Gastroesophageal sphincter (tissue), 3 donors: ENCODE measurements around the gene RING1.

Experiments
- POLR2A ChIP-seq, 2 donors: fragments of 450-650 bp; IDR thresholded peaks; one replicate each; pipeline ENCODE4 v1.6.1; 2017; ENCODE audit warnings: antibody characterized with exemption in 2 of 2, mild to moderate bottlenecking in 2 of 2, moderate library complexity in 1 of 2
- TF ChIP-seq, protein P1 (sequence below), 4 experiments: fragments of 200-600 bp in 2 of 4; fragments of 450-650 bp in 2 of 4; sonication (generic) in 1 of 4; IDR thresholded peaks; one replicate each; pipeline ENCODE4 v1.5.1; 2017 to 2019; ENCODE audit warnings: antibody characterized with exemption in 4 of 4, mild to moderate bottlenecking in 2 of 4, moderate library complexity in 2 of 4

DNA sequence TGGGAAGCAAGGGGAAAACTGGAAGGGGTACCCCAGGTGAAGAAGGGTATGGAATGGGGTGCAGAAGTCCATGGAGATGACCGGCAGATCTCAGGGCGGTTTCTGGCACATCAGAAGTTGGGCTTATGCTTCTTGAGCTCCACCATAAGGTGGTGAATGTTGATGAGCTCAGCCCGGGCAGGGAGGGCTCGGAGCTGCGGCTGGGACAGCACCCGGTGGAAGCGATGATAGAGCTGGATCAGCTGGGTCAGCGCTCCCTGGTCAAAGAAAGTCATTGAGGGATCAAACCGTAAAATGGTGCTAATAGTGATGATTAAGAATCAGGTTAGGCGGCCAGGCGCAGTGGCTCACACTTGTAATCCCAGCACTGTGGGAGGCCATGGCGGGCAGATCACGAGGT lies 42.4 kb downstream of the RING1 start:
- no peak for TF ChIP-seq POLR2A (IDR thresholded peaks at IDR 0.05)
- TF ChIP-seq, protein P1, sequence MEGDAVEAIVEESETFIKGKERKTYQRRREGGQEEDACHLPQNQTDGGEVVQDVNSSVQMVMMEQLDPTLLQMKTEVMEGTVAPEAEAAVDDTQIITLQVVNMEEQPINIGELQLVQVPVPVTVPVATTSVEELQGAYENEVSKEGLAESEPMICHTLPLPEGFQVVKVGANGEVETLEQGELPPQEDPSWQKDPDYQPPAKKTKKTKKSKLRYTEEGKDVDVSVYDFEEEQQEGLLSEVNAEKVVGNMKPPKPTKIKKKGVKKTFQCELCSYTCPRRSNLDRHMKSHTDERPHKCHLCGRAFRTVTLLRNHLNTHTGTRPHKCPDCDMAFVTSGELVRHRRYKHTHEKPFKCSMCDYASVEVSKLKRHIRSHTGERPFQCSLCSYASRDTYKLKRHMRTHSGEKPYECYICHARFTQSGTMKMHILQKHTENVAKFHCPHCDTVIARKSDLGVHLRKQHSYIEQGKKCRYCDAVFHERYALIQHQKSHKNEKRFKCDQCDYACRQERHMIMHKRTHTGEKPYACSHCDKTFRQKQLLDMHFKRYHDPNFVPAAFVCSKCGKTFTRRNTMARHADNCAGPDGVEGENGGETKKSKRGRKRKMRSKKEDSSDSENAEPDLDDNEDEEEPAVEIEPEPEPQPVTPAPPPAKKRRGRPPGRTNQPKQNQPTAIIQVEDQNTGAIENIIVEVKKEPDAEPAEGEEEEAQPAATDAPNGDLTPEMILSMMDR (IDR thresholded peaks at IDR 0.05): no peak
